ENCODE measurements around the gene ZNF485. TPM values are rescaled to one million over a fixed set of nuclear protein-coding genes. Genes with fewer than 3 reads are reported as not detected.
A peak's percentile ranks its signal among the peaks of the same experiment; 100 is the strongest.
"Not testable (repeated sequence)": the region's sequence is repeated elsewhere in the genome, so short reads cannot be mapped to it uniquely, and the experiment has no call there.

ZNF485 gene
- total and polyA plus RNA-seq, 4 donors, result 0.88 to 4.5 (median 1.6) TPM

DNA sequence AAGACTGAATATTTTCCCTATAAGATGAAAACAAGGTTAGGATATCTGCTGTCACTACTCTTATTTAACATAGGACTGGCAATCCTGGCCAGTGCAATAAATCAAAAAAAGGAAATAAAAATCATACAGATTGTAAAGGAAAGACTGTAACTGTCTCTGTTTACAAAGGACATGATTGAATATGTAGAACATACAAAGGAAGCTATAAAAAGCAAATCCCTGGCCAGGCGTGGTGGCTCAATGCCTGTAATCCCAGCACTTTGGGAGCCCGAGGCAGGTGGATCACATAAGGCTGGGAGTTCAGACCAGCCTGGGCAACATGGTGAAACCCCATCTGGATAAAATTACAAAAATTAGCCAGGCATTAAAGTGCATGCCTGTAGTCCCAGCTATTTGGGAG is 15.8 kb downstream of the ZNF485 start:
- Histone ChIP-seq H3K9me3 (ENCODE audit: control insufficient read depth, low read length) (peaks cover 5% of the 10 kb centered on the region), H3K4me1 (ENCODE audit: control insufficient read depth in 1 of 2, insufficient read depth in 2 of 2, low read length in 2 of 2) (no peaks in the 10 kb centered on the region), H3K27ac (ENCODE audit: low read depth in 1 of 2, low read length in 2 of 2) (no peak overlapping the region), H3K36me3 (ENCODE audit: control insufficient read depth in 1 of 2, insufficient read depth in 2 of 2, low read length in 1 of 2) (no peaks in the 10 kb centered on the region), H3K27me3 (ENCODE audit: control insufficient read depth in 1 of 2, insufficient read depth in 2 of 2, low read length in 1 of 2) (no peaks in the 10 kb centered on the region), H3K4me3 (ENCODE audit: low read length in 2 of 2) (no peak overlapping the region)
- intact Hi-C loops (cut with DNase I), result no loop called here
- ATAC-seq (ENCODE audit: low FRiP score) (no peak), DNase-seq (no peak)
- 70% methylated on average over 2 of the region's 2 CpGs for WGBS, 2 donors

DNA sequence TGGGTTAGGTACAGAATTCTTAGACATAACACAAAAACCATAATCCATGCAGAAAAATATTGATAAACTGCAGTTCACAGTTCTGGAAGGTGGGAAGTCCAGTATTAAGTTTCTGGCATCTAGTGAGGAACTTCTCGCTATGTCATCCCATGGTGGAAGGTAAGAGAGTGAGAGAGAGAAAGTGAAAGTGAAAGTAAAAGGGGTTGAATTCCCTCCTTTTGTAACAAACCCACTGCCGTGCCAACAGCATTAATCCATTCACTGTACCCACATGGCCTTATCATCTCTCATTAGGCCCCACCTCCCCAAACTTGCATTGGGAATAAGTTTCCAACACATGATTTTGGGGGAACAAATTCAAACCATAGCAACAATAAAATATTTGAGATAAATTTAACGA is 17.1 kb downstream of the ZNF485 start:
- no peaks in the 10 kb centered on the region for H3K36me3 ChIP-seq (ENCODE audit: control insufficient read depth in 1 of 2, insufficient read depth in 2 of 2, low read length in 1 of 2)
- no peak for DNase-seq
- H3K27me3 ChIP-seq (ENCODE audit: control insufficient read depth in 1 of 2, insufficient read depth in 2 of 2, low read length in 1 of 2), result peaks cover 0 to 1% of the 10 kb centered on the region in 2 donors
- H3K4me3 ChIP-seq (ENCODE audit: low read length in 2 of 2), result peak overlapping the region; percentile 46 to 69
- no peak overlapping the region for H3K27ac ChIP-seq (ENCODE audit: low read depth in 1 of 2, low read length in 2 of 2)
- no peak for ATAC-seq (ENCODE audit: low FRiP score)
- 40 to 42% methylated on average over 3 of the region's 3 CpGs for WGBS, 2 donors
- peaks cover 3% of the 10 kb centered on the region for H3K9me3 ChIP-seq (ENCODE audit: control insufficient read depth, low read length)
- H3K4me1 ChIP-seq (ENCODE audit: control insufficient read depth in 1 of 2, insufficient read depth in 2 of 2, low read length in 2 of 2), result no peaks in the 10 kb centered on the region
- intact Hi-C loops (cut with DNase I), result no loop called here

DNA sequence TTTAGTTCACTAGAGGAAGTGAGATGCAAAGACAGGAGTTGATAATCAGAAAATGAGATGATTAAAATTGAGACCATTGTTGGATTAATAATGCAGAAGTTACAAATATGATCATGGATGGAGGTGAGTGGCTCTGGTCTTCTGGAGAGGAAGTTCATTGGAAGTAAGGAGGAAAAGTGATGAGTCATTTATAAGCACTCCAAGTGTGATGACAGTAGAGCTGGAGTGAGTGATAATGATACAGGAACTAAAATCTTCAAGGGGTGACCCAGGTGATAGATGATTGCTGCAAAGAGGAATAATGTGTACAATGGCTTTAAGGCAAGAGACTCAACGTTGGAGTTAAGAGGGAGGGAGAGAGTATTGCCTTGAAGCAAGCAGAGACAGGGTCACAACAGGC is 21.7 kb downstream of the ZNF485 start:
- DNase-seq, result no peak
- WGBS, 2 donors, result 44 to 55% methylated on average over 1 of the region's 1 CpG

DNA sequence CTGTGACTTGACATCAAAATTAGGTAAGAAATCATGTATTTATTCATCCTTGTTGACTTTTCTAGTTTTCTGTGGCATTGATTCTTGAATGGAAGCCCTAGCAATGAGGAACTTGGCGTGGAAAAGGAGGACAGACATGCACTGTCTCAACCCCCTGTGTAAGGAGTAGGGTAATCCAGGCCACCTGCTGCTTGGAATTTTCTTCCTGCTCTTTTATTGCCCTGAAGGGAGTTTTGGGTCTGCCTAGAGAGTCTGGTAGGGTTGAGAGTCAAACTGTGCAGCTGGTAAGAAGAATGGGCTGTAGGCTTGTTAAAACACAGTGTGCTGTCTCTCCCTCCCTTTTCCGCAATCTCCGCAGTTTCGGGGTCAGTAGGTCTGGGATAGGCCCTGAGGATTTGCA is 22.7 kb downstream of the ZNF485 start:
- Histone ChIP-seq H3K4me3 (ENCODE audit: low read length in 2 of 2) (no peak overlapping the region), H3K27ac (ENCODE audit: low read depth in 1 of 2, low read length in 2 of 2) (no peak overlapping the region), H3K27me3 (ENCODE audit: control insufficient read depth in 1 of 2, insufficient read depth in 2 of 2, low read length in 1 of 2) (peaks cover 0 to 1% of the 10 kb centered on the region in 2 donors), H3K9me3 (ENCODE audit: control insufficient read depth, low read length) (peaks cover 1% of the 10 kb centered on the region), H3K36me3 (ENCODE audit: control insufficient read depth in 1 of 2, insufficient read depth in 2 of 2, low read length in 1 of 2) (no peaks in the 10 kb centered on the region), H3K4me1 (ENCODE audit: control insufficient read depth in 1 of 2, insufficient read depth in 2 of 2, low read length in 2 of 2) (no peaks in the 10 kb centered on the region)
- intact Hi-C loops (cut with DNase I), result no loop called here
- no peak for ATAC-seq (ENCODE audit: low FRiP score)
- no peak for DNase-seq
- 94 to 95% methylated on average over 4 of the region's 4 CpGs for WGBS, 2 donors

More for the DNA sequence above, 21.7 kb downstream of the ZNF485 start:
- Histone ChIP-seq H3K27me3 (ENCODE audit: control insufficient read depth in 1 of 2, insufficient read depth in 2 of 2, low read length in 1 of 2) (peaks cover 0 to 1% of the 10 kb centered on the region in 2 donors), H3K36me3 (ENCODE audit: control insufficient read depth in 1 of 2, insufficient read depth in 2 of 2, low read length in 1 of 2) (no peaks in the 10 kb centered on the region), H3K4me1 (ENCODE audit: control insufficient read depth in 1 of 2, insufficient read depth in 2 of 2, low read length in 2 of 2) (no peaks in the 10 kb centered on the region), H3K4me3 (ENCODE audit: low read length in 2 of 2) (no peak overlapping the region), H3K9me3 (ENCODE audit: control insufficient read depth, low read length) (peaks cover 1% of the 10 kb centered on the region), H3K27ac (ENCODE audit: low read depth in 1 of 2, low read length in 2 of 2) (no peak overlapping the region)
- intact Hi-C loops (cut with DNase I), result no loop called here
- ATAC-seq (ENCODE audit: low FRiP score), result no peak

DNA sequence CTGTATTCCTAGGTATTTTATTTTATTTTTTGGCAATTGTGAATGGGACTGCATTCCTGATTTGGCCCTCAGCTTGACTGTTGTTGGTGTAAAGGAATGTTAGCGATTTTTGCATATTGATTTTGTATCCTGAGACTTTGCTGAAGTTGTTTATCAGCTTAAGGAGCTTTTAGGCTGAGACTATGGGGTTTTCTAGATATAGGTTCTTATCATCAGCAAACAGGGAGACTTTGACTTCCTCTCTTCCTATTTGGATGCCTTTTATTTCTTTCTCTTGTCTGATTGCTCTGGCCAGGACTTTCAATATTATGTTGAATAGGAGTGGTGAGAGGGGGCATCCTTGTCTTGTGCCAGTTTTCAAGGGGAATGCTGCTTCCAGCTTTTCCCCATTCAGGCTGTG is 29.6 kb downstream of the ZNF485 start:
- DNase-seq; H3K36me3 ChIP-seq (ENCODE audit: control insufficient read depth in 1 of 2, insufficient read depth in 2 of 2, low read length in 1 of 2); H3K4me3 ChIP-seq (ENCODE audit: low read length in 2 of 2); H3K9me3 ChIP-seq (ENCODE audit: control insufficient read depth, low read length); H3K4me1 ChIP-seq (ENCODE audit: control insufficient read depth in 1 of 2, insufficient read depth in 2 of 2, low read length in 2 of 2); intact Hi-C loops (cut with DNase I); ATAC-seq (ENCODE audit: low FRiP score); H3K27me3 ChIP-seq (ENCODE audit: control insufficient read depth in 1 of 2, insufficient read depth in 2 of 2, low read length in 1 of 2); H3K27ac ChIP-seq (ENCODE audit: low read depth in 1 of 2, low read length in 2 of 2): not testable (repeated sequence)
- WGBS, 2 donors, result 53 to 59% methylated on average over 1 of the region's 1 CpG

DNA sequence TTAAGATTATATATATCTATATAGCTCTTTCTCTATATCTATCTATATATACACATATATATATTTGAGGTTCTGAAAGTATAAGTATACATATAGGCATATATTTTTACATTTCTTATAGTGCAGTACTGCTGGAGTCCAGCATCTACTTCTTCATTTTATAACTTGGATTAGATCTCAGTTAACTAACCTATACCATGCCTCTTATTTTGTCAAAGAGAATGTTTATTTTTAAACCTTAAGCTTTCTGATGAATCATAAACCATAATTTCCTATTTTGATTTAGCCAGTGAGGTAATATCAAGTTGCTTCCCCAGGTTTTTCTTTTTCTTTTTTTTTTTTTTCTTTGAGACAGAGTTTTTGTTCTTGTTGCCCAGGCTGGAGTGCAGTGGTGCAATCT is 34.4 kb downstream of the ZNF485 start:
- ATAC-seq (ENCODE audit: low FRiP score), result no peak

DNA sequence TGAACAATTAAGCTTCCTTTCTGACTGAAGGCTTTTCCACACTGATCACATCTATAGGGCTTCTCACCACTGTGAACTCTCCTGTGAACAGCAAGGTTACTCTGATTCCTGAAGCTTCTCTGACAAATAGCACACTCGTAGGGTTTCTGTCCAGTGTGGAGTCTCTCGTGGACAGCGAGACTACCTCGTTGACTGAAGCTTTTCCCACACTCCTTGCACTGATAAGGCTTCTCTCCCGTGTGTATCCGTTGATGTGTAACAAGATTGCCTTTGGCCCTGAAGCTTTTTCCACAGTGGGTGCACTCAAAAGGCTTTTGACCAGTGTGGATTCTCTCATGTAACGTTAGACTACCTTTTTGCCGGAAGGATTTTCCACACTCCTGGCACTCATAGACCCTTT is 38.0 kb downstream of the ZNF485 start:
- H3K4me1 ChIP-seq (ENCODE audit: control insufficient read depth in 1 of 2, insufficient read depth in 2 of 2, low read length in 2 of 2), result no peaks in the 10 kb centered on the region
- H3K4me3 ChIP-seq (ENCODE audit: low read length in 2 of 2), result no peak overlapping the region
- H3K9me3 ChIP-seq (ENCODE audit: control insufficient read depth, low read length), result peaks cover 19% of the 10 kb centered on the region
- ATAC-seq (ENCODE audit: low FRiP score) (no peak), DNase-seq (no peak)
- WGBS, 2 donors, result 97 to 98% methylated on average over 8 of the region's 8 CpGs
- H3K36me3 ChIP-seq (ENCODE audit: control insufficient read depth in 1 of 2, insufficient read depth in 2 of 2, low read length in 1 of 2), result peaks cover 12 to 21% of the 10 kb centered on the region in 2 donors
- H3K27me3 ChIP-seq (ENCODE audit: control insufficient read depth in 1 of 2, insufficient read depth in 2 of 2, low read length in 1 of 2), result no peaks in the 10 kb centered on the region
- no peak overlapping the region for H3K27ac ChIP-seq (ENCODE audit: low read depth in 1 of 2, low read length in 2 of 2)
- intact Hi-C loops (cut with DNase I), result no loop called here

More for the DNA sequence above, 34.4 kb downstream of the ZNF485 start:
- no peaks in the 10 kb centered on the region for H3K27me3 ChIP-seq (ENCODE audit: control insufficient read depth in 1 of 2, insufficient read depth in 2 of 2, low read length in 1 of 2)
- H3K27ac ChIP-seq (ENCODE audit: low read depth in 1 of 2, low read length in 2 of 2), result no peak overlapping the region
- H3K4me1 ChIP-seq (ENCODE audit: control insufficient read depth in 1 of 2, insufficient read depth in 2 of 2, low read length in 2 of 2), result no peaks in the 10 kb centered on the region
- intact Hi-C loops (cut with DNase I), result no loop called here
- DNase-seq, result no peak
- H3K9me3 ChIP-seq (ENCODE audit: control insufficient read depth, low read length), result peaks cover 16% of the 10 kb centered on the region
- peaks cover 9 to 17% of the 10 kb centered on the region in 2 donors for H3K36me3 ChIP-seq (ENCODE audit: control insufficient read depth in 1 of 2, insufficient read depth in 2 of 2, low read length in 1 of 2)
- no peak overlapping the region for H3K4me3 ChIP-seq (ENCODE audit: low read length in 2 of 2)

DNA sequence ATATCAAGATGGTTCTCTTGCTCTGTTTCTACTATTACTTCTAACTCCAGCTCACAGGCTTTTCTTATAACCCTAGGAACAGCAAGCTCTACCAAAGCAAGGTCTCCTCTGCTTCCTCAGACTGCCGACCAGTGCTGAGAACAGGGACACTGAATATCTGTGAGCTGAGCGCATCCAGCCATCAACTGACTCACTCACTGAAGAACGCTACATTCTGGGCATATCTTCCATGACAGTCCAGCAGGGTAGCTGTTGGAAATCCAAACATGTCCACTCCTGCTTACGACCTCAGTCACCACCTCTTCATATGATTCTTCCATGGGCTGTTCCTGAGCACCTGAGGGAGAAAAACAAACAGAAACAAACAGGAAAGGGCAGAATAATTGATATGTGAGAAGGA is 39.6 kb downstream of the ZNF485 start:
- peaks cover 12 to 21% of the 10 kb centered on the region in 2 donors for H3K36me3 ChIP-seq (ENCODE audit: control insufficient read depth in 1 of 2, insufficient read depth in 2 of 2, low read length in 1 of 2)
- intact Hi-C loops (cut with DNase I), result no loop called here
- WGBS, 2 donors, result 98 to 99% methylated on average over 4 of the region's 4 CpGs

DNA sequence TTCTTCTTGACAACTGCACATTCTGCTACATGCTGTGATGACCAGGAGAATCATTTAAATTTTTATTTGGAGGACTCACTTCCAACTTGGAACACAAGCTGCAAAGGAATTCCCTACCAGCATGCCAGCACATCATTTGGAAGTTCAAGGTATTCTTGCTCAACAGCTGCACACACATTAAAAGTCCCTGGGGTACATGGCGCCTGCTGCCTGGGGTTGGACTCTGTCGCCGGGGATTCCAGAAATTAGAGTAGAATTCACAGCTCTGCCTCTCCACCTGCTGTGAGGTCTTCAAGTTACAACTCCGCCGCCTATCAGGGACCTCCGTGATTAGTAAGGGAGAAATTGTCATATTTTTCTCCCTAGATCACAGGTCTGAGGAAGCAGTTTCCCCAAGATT is 41.3 kb downstream of the ZNF485 start:
- H3K9me3 ChIP-seq (ENCODE audit: control insufficient read depth, low read length), result peaks cover 13% of the 10 kb centered on the region
- H3K27ac ChIP-seq (ENCODE audit: low read depth in 1 of 2, low read length in 2 of 2), result no peak overlapping the region
- peak overlapping the region in 1 of 2 donors; percentile 94 for H3K4me3 ChIP-seq (ENCODE audit: low read length in 2 of 2)
- H3K4me1 ChIP-seq (ENCODE audit: control insufficient read depth in 1 of 2, insufficient read depth in 2 of 2, low read length in 2 of 2), result no peaks in the 10 kb centered on the region
- no peaks in the 10 kb centered on the region for H3K27me3 ChIP-seq (ENCODE audit: control insufficient read depth in 1 of 2, insufficient read depth in 2 of 2, low read length in 1 of 2)
- ATAC-seq (ENCODE audit: low FRiP score), result no peak
- intact Hi-C loops (cut with DNase I), result no loop called here
- H3K36me3 ChIP-seq (ENCODE audit: control insufficient read depth in 1 of 2, insufficient read depth in 2 of 2, low read length in 1 of 2), result peaks cover 12 to 21% of the 10 kb centered on the region in 2 donors
- 96% methylated on average over 6 of the region's 6 CpGs for WGBS, 2 donors
- DNase-seq, result no peak

More for the DNA sequence above, 39.6 kb downstream of the ZNF485 start:
- Histone ChIP-seq H3K4me3 (ENCODE audit: low read length in 2 of 2) (no peak overlapping the region), H3K4me1 (ENCODE audit: control insufficient read depth in 1 of 2, insufficient read depth in 2 of 2, low read length in 2 of 2) (no peaks in the 10 kb centered on the region), H3K9me3 (ENCODE audit: control insufficient read depth, low read length) (peaks cover 18% of the 10 kb centered on the region), H3K27ac (ENCODE audit: low read depth in 1 of 2, low read length in 2 of 2) (no peak overlapping the region), H3K27me3 (ENCODE audit: control insufficient read depth in 1 of 2, insufficient read depth in 2 of 2, low read length in 1 of 2) (no peaks in the 10 kb centered on the region)
- ATAC-seq (ENCODE audit: low FRiP score), result no peak
- DNase-seq, result no peak
